ENCODE results near the gene SMURF2. TPM values are rescaled to one million over a fixed set of nuclear protein-coding genes. Genes with fewer than 3 reads are reported as not detected.

The SMURF2 gene
- total and polyA plus RNA-seq, 9 of the 15 experiments (the other 6 are each of a cell fraction or from before 2014, with no cell fraction given), result 3.8 to 22.0 (median 14.8) TPM

DNA sequence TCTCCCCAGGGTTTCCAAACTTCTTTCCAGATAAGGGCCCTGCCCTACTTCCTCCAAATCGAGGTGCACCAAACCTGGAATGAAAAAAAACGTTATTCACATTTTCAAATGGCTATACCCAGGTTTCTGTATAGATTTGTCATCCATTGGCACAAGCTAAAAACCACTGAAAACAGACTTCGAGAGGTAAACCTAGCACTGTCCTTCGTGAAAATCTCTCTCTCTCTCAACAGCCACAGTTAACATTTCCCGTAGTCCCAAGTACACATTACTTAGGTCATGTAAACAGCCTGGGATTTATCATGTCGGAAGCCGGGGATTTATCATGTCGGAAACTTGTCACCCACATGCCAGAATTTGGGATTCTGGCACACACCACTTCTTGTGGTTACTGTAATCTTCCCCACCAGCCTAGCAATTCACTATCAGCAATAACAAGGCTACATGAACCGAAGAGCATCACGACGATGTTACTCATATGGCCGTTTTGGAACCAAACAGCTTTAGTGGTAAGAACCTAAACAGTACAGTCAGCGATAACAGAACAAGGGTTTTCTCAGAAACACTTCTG, 157.3 kb downstream of the SMURF2 start (continued):
- TF ChIP-seq HMG20B (CRISPR knock-in tag; IDR thresholded peaks at IDR 0.05), result no peak
- no peak for TF ChIP-seq ZNF239 (CRISPR knock-in tag; IDR thresholded peaks at IDR 0.05)
- TF ChIP-seq JUNB (CRISPR knock-in tag; conservative IDR thresholded peaks at IDR 0.05), result no peak
- no peak for TF ChIP-seq TARDBP (IDR thresholded peaks at IDR 0.05)
- no peak for TF ChIP-seq CBX8 (IDR thresholded peaks at IDR 0.05; ENCODE audit: borderline replicate concordance, extremely low read depth, low read depth, low read length, poor library complexity, severe bottlenecking)
- no peak for TF ChIP-seq ZNF384 (IDR thresholded peaks at IDR 0.05; ENCODE audit: low read depth, low read length)
- no peak for TF ChIP-seq HCFC1 (IDR thresholded peaks at IDR 0.05; ENCODE audit: low read depth, low read length)
- TF ChIP-seq NR4A1 (CRISPR knock-in tag; IDR thresholded peaks at IDR 0.05), result no peak
- TF ChIP-seq NR4A1 (tag; IDR thresholded peaks at IDR 0.05), result peak; percentile 39; the same call in 1 of the 2 replicates
- no peak for TF ChIP-seq ZNF699 (CRISPR knock-in tag; IDR thresholded peaks at IDR 0.05; ENCODE audit: insufficient replicate concordance)
- TF ChIP-seq, protein P1, sequence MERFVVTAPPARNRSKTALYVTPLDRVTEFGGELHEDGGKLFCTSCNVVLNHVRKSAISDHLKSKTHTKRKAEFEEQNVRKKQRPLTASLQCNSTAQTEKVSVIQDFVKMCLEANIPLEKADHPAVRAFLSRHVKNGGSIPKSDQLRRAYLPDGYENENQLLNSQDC (CRISPR knock-in tag; IDR thresholded peaks at IDR 0.05), result no peak
- TF ChIP-seq ZNF764 (CRISPR knock-in tag; IDR thresholded peaks at IDR 0.05; ENCODE audit: low read depth), result no peak
- TF ChIP-seq ZNF589 (CRISPR knock-in tag; IDR thresholded peaks at IDR 0.05; ENCODE audit: low read depth), result no peak
- TF ChIP-seq MEF2D (tag; conservative IDR thresholded peaks at IDR 0.05; ENCODE audit: low read depth), result no peak
- TF ChIP-seq, protein P2, sequence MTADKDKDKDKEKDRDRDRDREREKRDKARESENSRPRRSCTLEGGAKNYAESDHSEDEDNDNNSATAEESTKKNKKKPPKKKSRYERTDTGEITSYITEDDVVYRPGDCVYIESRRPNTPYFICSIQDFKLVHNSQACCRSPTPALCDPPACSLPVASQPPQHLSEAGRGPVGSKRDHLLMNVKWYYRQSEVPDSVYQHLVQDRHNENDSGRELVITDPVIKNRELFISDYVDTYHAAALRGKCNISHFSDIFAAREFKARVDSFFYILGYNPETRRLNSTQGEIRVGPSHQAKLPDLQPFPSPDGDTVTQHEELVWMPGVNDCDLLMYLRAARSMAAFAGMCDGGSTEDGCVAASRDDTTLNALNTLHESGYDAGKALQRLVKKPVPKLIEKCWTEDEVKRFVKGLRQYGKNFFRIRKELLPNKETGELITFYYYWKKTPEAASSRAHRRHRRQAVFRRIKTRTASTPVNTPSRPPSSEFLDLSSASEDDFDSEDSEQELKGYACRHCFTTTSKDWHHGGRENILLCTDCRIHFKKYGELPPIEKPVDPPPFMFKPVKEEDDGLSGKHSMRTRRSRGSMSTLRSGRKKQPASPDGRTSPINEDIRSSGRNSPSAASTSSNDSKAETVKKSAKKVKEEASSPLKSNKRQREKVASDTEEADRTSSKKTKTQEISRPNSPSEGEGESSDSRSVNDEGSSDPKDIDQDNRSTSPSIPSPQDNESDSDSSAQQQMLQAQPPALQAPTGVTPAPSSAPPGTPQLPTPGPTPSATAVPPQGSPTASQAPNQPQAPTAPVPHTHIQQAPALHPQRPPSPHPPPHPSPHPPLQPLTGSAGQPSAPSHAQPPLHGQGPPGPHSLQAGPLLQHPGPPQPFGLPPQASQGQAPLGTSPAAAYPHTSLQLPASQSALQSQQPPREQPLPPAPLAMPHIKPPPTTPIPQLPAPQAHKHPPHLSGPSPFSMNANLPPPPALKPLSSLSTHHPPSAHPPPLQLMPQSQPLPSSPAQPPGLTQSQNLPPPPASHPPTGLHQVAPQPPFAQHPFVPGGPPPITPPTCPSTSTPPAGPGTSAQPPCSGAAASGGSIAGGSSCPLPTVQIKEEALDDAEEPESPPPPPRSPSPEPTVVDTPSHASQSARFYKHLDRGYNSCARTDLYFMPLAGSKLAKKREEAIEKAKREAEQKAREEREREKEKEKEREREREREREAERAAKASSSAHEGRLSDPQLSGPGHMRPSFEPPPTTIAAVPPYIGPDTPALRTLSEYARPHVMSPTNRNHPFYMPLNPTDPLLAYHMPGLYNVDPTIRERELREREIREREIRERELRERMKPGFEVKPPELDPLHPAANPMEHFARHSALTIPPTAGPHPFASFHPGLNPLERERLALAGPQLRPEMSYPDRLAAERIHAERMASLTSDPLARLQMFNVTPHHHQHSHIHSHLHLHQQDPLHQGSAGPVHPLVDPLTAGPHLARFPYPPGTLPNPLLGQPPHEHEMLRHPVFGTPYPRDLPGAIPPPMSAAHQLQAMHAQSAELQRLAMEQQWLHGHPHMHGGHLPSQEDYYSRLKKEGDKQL (CRISPR knock-in tag; IDR thresholded peaks at IDR 0.05; ENCODE audit: borderline replicate concordance), result no peak
- TF ChIP-seq ZNF134 (CRISPR knock-in tag; conservative IDR thresholded peaks at IDR 0.05), result no peak
- no peak for TF ChIP-seq ETS2 (tag; IDR thresholded peaks at IDR 0.05; ENCODE audit: borderline replicate concordance, poor library complexity, severe bottlenecking)
- TF ChIP-seq SMARCA5 (IDR thresholded peaks at IDR 0.05), result no peak
- TF ChIP-seq MEIS2 (IDR thresholded peaks at IDR 0.05; ENCODE audit: partially characterized antibody), result peak; percentile 51
- no peak for TF ChIP-seq ARID2 (IDR thresholded peaks at IDR 0.05)
- TF ChIP-seq ZFP36 (IDR thresholded peaks at IDR 0.05; ENCODE audit: low read depth, low read length, partially characterized antibody), result no peak
- TF ChIP-seq TAF1 (IDR thresholded peaks at IDR 0.05; ENCODE audit: control insufficient read depth, extremely low read depth, insufficient read depth, low read length, severe bottlenecking), result no peak
- no peak for TF ChIP-seq WHSC1 (IDR thresholded peaks at IDR 0.05; ENCODE audit: low read length)
- no peak for TF ChIP-seq SLC30A9 (CRISPR knock-in tag; IDR thresholded peaks at IDR 0.05)
- TF ChIP-seq KAT8 (IDR thresholded peaks at IDR 0.05; ENCODE audit: low read depth), result no peak
- TF ChIP-seq TGIF2 (CRISPR knock-in tag; IDR thresholded peaks at IDR 0.05), result no peak
- no peak for TF ChIP-seq RBFOX2 (IDR thresholded peaks at IDR 0.05; ENCODE audit: low read depth, low read length)

Measured in K562 (cell line).